ENCODE measurements around the gene MYBBP1A. TPM values are rescaled to one million over a fixed set of nuclear protein-coding genes. Genes with fewer than 3 reads are reported as not detected.
A peak's percentile ranks its signal among the peaks of the same experiment; 100 is the strongest.

The MYBBP1A gene
- total and polyA plus RNA-seq, 4 donors, result 12.2 to 23.3 (median 20.0) TPM

DNA sequence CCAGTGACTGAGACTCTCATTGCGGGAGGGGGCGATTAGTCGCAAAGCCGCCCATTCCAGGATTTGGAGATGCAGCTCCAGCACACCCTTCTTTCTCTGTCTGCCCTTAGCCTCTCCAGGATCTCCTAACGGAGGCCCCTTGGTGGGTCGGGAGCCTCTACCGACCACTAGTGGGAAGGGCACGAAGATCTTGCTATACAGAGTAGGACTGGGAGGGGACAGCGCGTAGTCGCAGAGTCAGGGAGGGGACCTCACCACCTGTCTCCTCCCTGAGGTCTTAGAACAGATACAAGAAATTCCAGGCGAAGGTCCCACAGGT, 28.6 kb upstream of the MYBBP1A start:
- DNase-seq (ENCODE audit: low spot score), result no peak
- H3K4me1 ChIP-seq (ENCODE audit: control insufficient read depth in 4 of 4, insufficient read depth in 4 of 4, low read length in 3 of 4), result peaks cover 6 to 16% (median 11%) of the 10 kb centered on the region in 4 donors
- no peaks in the 10 kb centered on the region for H3K9me3 ChIP-seq (ENCODE audit: control insufficient read depth in 4 of 4, low read length in 3 of 4)
- no peaks in the 10 kb centered on the region for H3K36me3 ChIP-seq (ENCODE audit: control insufficient read depth in 4 of 4, insufficient read depth in 3 of 4, low read depth in 1 of 4, low read length in 3 of 4)
- peak overlapping the region in 1 of 3 donors; percentile 46 for H3K4me3 ChIP-seq (ENCODE audit: low read depth in 1 of 3, low read length in 3 of 3)
- H3K9ac ChIP-seq (ENCODE audit: low read depth in 1 of 2, low read length in 2 of 2), result no peak overlapping the region
- TF ChIP-seq HNF4A (conservative IDR thresholded peaks at IDR 0.05), result no peak
- TF ChIP-seq, protein P1, sequence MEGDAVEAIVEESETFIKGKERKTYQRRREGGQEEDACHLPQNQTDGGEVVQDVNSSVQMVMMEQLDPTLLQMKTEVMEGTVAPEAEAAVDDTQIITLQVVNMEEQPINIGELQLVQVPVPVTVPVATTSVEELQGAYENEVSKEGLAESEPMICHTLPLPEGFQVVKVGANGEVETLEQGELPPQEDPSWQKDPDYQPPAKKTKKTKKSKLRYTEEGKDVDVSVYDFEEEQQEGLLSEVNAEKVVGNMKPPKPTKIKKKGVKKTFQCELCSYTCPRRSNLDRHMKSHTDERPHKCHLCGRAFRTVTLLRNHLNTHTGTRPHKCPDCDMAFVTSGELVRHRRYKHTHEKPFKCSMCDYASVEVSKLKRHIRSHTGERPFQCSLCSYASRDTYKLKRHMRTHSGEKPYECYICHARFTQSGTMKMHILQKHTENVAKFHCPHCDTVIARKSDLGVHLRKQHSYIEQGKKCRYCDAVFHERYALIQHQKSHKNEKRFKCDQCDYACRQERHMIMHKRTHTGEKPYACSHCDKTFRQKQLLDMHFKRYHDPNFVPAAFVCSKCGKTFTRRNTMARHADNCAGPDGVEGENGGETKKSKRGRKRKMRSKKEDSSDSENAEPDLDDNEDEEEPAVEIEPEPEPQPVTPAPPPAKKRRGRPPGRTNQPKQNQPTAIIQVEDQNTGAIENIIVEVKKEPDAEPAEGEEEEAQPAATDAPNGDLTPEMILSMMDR (IDR thresholded peaks at IDR 0.05; ENCODE audit: low read depth, low read length, missing input control), result no peak
- no peak for TF ChIP-seq RAD21 (IDR thresholded peaks at IDR 0.05)
- TF ChIP-seq YY1 (IDR thresholded peaks at IDR 0.05), result no peak
- TF ChIP-seq NR2F2 (IDR thresholded peaks at IDR 0.05), result no peak
- no peak for TF ChIP-seq SP1 (IDR thresholded peaks at IDR 0.05)
- TF ChIP-seq RXRA (IDR thresholded peaks at IDR 0.05), result no peak
- TF ChIP-seq, protein P2, sequence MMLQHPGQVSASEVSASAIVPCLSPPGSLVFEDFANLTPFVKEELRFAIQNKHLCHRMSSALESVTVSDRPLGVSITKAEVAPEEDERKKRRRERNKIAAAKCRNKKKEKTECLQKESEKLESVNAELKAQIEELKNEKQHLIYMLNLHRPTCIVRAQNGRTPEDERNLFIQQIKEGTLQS (IDR thresholded peaks at IDR 0.05), result no peak
- TF ChIP-seq, protein P3, sequence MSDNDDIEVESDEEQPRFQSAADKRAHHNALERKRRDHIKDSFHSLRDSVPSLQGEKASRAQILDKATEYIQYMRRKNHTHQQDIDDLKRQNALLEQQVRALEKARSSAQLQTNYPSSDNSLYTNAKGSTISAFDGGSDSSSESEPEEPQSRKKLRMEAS (IDR thresholded peaks at IDR 0.05), result no peak
- no peak for TF ChIP-seq GABPA (IDR thresholded peaks at IDR 0.05 in 1 of 2, conservative IDR thresholded peaks at IDR 0.05 in 1 of 2)
- TF ChIP-seq JUND (IDR thresholded peaks at IDR 0.05), result no peak
- no peak for TF ChIP-seq TAF1 (conservative IDR thresholded peaks at IDR 0.05)
- TF ChIP-seq, protein P4, sequence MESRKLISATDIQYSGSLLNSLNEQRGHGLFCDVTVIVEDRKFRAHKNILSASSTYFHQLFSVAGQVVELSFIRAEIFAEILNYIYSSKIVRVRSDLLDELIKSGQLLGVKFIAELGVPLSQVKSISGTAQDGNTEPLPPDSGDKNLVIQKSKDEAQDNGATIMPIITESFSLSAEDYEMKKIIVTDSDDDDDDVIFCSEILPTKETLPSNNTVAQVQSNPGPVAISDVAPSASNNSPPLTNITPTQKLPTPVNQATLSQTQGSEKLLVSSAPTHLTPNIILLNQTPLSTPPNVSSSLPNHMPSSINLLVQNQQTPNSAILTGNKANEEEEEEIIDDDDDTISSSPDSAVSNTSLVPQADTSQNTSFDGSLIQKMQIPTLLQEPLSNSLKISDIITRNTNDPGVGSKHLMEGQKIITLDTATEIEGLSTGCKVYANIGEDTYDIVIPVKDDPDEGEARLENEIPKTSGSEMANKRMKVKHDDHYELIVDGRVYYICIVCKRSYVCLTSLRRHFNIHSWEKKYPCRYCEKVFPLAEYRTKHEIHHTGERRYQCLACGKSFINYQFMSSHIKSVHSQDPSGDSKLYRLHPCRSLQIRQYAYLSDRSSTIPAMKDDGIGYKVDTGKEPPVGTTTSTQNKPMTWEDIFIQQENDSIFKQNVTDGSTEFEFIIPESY (IDR thresholded peaks at IDR 0.05), result no peak
- WGBS, result 25% methylated on average over 12 of the region's 12 CpGs
- no peak overlapping the region for H3K27ac ChIP-seq (ENCODE audit: low read depth in 1 of 2, low read length in 2 of 2)
- peaks cover 0 to 6% (median 1%) of the 10 kb centered on the region in 4 donors for H3K27me3 ChIP-seq (ENCODE audit: control insufficient read depth in 4 of 4, insufficient read depth in 4 of 4, low read length in 3 of 4)

DNA sequence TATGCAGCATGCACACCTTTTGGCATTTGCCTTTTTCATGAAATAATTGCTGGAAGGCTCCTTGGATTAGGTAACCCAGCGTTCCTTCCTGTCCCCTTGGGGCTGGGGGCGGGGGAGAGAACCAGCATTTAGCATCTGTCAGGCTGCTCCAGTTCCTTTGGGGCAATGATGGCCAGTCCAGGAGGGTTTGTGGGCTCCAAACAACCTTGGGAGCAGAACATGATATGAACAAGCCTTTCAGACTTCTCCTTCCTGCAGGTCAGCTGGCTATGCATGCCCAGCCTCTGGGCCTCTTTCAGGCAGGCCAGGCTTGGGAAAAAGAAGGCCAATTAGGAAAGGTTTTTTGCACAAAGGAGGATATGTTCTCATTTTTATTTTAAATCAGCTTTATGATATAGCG, 28.0 kb upstream of the MYBBP1A start:
- 77% methylated on average over 3 of the region's 3 CpGs for WGBS

More for the DNA sequence above, 28.0 kb upstream of the MYBBP1A start:
- Histone ChIP-seq H3K4me1 (ENCODE audit: control insufficient read depth in 4 of 4, insufficient read depth in 4 of 4, low read length in 3 of 4) (peaks cover 6 to 16% (median 11%) of the 10 kb centered on the region in 4 donors), H3K4me3 (ENCODE audit: low read depth in 1 of 3, low read length in 3 of 3) (no peak overlapping the region), H3K36me3 (ENCODE audit: control insufficient read depth in 4 of 4, insufficient read depth in 3 of 4, low read depth in 1 of 4, low read length in 3 of 4) (no peaks in the 10 kb centered on the region), H3K27ac (ENCODE audit: low read depth in 1 of 2, low read length in 2 of 2) (no peak overlapping the region), H3K27me3 (ENCODE audit: control insufficient read depth in 4 of 4, insufficient read depth in 4 of 4, low read length in 3 of 4) (peaks cover 0 to 6% (median 1%) of the 10 kb centered on the region in 4 donors), H3K9me3 (ENCODE audit: control insufficient read depth in 4 of 4, low read length in 3 of 4) (no peaks in the 10 kb centered on the region), H3K9ac (ENCODE audit: low read depth in 1 of 2, low read length in 2 of 2) (no peak overlapping the region)
- no peak for DNase-seq (ENCODE audit: low spot score)
- TF ChIP-seq, protein P1 (IDR thresholded peaks at IDR 0.05; ENCODE audit: low read depth, low read length, missing input control), result no peak
- TF ChIP-seq FOXA2 (IDR thresholded peaks at IDR 0.05) (no peak), RAD21 (IDR thresholded peaks at IDR 0.05) (no peak), NR2F2 (IDR thresholded peaks at IDR 0.05) (no peak), HNF4G (IDR thresholded peaks at IDR 0.05) (no peak), YY1 (IDR thresholded peaks at IDR 0.05) (no peak), TAF1 (conservative IDR thresholded peaks at IDR 0.05) (no peak)
- TF ChIP-seq, protein P2 (IDR thresholded peaks at IDR 0.05), result no peak

Measured in liver (tissue), 9 donors.